GM23338 (cell line): ENCODE results near the gene YIF1A. TPM values are rescaled to one million over a fixed set of nuclear protein-coding genes. Genes with fewer than 3 reads are reported as not detected.

ENCODE experiments used
- ATAC-seq: fragments of 200-7000 bp; cut with Tn5 transposase; 3 replicates; pipeline ENCODE4 v1.9.1; 2020
- DNase-seq: peaks from one replicate; pipeline ENCODE4 v3.0.0-alpha.2; 2015; ENCODE audit warnings: low spot score
- H2AFZ ChIP-seq: fragments of 200-600 bp; sonication (generic); 2 replicates; pipeline ENCODE4 v1.8.0; 2016; ENCODE audit warnings: antibody characterized with exemption, mild to moderate bottlenecking, moderate library complexity
- H3F3A ChIP-seq: fragments of 200-600 bp; sonication (generic); replicated peaks from 2 replicates; pipeline ENCODE4 v1.8.0; 2017; ENCODE audit warnings: antibody characterized with exemption, mixed run types, low read depth
- H3K27ac ChIP-seq: fragments of 200-600 bp; sonication (generic); 2 replicates; pipeline ENCODE4 v1.6.1; 2016; ENCODE audit warnings: low read depth
- H3K27me3 ChIP-seq: fragments of 200-600 bp; sonication (generic); 2 replicates; pipeline ENCODE4 v1.8.0; 2016; ENCODE audit warnings: mild to moderate bottlenecking, mixed run types, moderate library complexity; ENCODE audit not compliant: insufficient read depth
- H3K36me3 ChIP-seq: fragments of 200-600 bp; sonication (generic); 2 replicates; pipeline ENCODE4 v1.8.0; 2016; ENCODE audit warnings: mild to moderate bottlenecking; ENCODE audit not compliant: insufficient read depth
- H3K4me1 ChIP-seq: fragments of 200-600 bp; sonication (generic); 2 replicates; pipeline ENCODE4 v1.8.0; 2016; ENCODE audit warnings: mild to moderate bottlenecking, moderate library complexity; ENCODE audit not compliant: insufficient read depth
- H3K4me2 ChIP-seq: fragments of 200-600 bp; sonication (generic); 2 replicates; pipeline ENCODE4 v1.7.1; 2017; ENCODE audit warnings: mixed run types
- H3K4me3 ChIP-seq: fragments of 200-600 bp; sonication (generic); 2 replicates; pipeline ENCODE4 v1.6.1; 2016; ENCODE audit warnings: mixed run types
- H3K79me2 ChIP-seq: fragments of 200-600 bp; sonication (generic); replicated peaks from 2 replicates; pipeline ENCODE4 v1.8.0; 2017; ENCODE audit warnings: mild to moderate bottlenecking; ENCODE audit not compliant: insufficient read depth
- H3K9me2 ChIP-seq: fragments of 200-600 bp; sonication (generic); 2 replicates; pipeline ENCODE4 v1.8.0; 2017; ENCODE audit not compliant: insufficient read depth
- H4K20me1 ChIP-seq: fragments of 200-600 bp; sonication (generic); replicated peaks from 2 replicates; pipeline ENCODE4 v1.8.0; 2017; ENCODE audit warnings: mild to moderate bottlenecking; ENCODE audit not compliant: insufficient read depth
- H3K27ac Mint-ChIP-seq: 2 replicates; pipeline ENCODE4 v1.8.0; 2020; ENCODE audit warnings: inconsistent platforms, mild to moderate bottlenecking, moderate library complexity, mixed read lengths
- H3K27me3 Mint-ChIP-seq: 3 replicates; pipeline ENCODE4 v1.8.0; 2022; ENCODE audit warnings: low read depth, mild to moderate bottlenecking, moderate library complexity, mixed read lengths, inconsistent platforms; ENCODE audit not compliant: insufficient read depth, poor library complexity
- H3K36me3 Mint-ChIP-seq: 3 replicates; pipeline ENCODE4 v1.8.0; 2021; ENCODE audit warnings: low read depth, mild to moderate bottlenecking, inconsistent platforms, moderate library complexity, mixed read lengths
- H3K4me1 Mint-ChIP-seq: 3 replicates; pipeline ENCODE4 v1.8.0; 2020; ENCODE audit warnings: mild to moderate bottlenecking, inconsistent platforms, mixed read lengths
- H3K4me3 Mint-ChIP-seq: 3 replicates; pipeline ENCODE4 v1.8.0; 2021; ENCODE audit warnings: moderate library complexity, mild to moderate bottlenecking, inconsistent platforms, mixed read lengths
- H3K9me3 Mint-ChIP-seq: 3 replicates; pipeline ENCODE4 v1.8.0; 2020; ENCODE audit warnings: moderate library complexity, mild to moderate bottlenecking, inconsistent platforms, mixed read lengths
- EZH2 ChIP-seq: fragments of 200-600 bp; sonication (generic); IDR thresholded peaks from one replicate; pipeline ENCODE4 v1.8.0; 2017; ENCODE audit warnings: antibody characterized with exemption, mild to moderate bottlenecking, low read depth; ENCODE audit not compliant: unreplicated experiment
- EZH2phosphoT487 ChIP-seq: fragments of 200-600 bp; sonication (generic); IDR thresholded peaks from one replicate; pipeline ENCODE4 v1.8.1; 2018; ENCODE audit warnings: antibody characterized with exemption; ENCODE audit not compliant: unreplicated experiment
- JUNB ChIP-seq: IDR thresholded peaks from one replicate; pipeline ENCODE4 v1.6.1; 2016; ENCODE audit warnings: antibody characterized with exemption; ENCODE audit not compliant: unreplicated experiment
- NANOG ChIP-seq: IDR thresholded peaks from 2 replicates; pipeline ENCODE4 v1.6.1; 2016; ENCODE audit warnings: antibody characterized with exemption, borderline replicate concordance
- POLR2AphosphoS5 ChIP-seq: IDR thresholded peaks from 2 replicates; pipeline ENCODE4 v1.6.1; 2016; ENCODE audit warnings: antibody characterized with exemption, low read depth
- STAT1 ChIP-seq: IDR thresholded peaks from one replicate; pipeline ENCODE4 v1.6.1; 2016; ENCODE audit warnings: antibody characterized with exemption; ENCODE audit not compliant: unreplicated experiment
- ZNF114 ChIP-seq: fragments of 250-450 bp; sonication (Bioruptor Pico); IDR thresholded peaks from 2 replicates; pipeline ENCODE4 v1.5.0; 2020; ENCODE audit warnings: mild to moderate bottlenecking, moderate library complexity
- polyA plus RNA-seq: library from polyadenylated mRNA; unstranded; fragments of >200 nt; fragmentation: Nextera tagmentation; extraction: Ambion mirVana; gene quantifications from 2 replicates; pipeline ENCODE4 v1.2.1, GENCODE V29; 2016
- total RNA-seq: library from RNA; depleted of rRNA; stranded (reverse); fragments of >200 nt; shearing (Covaris generic); gene quantifications from 2 replicates; pipeline ENCODE4 v1.2.3, GENCODE V29; 2014
- TF ChIP-seq, protein P1 (sequence below): fragments of 250-450 bp; sonication (Bioruptor Pico); IDR thresholded peaks from 2 replicates; pipeline ENCODE4 v1.5.0; 2020; ENCODE audit warnings: mild to moderate bottlenecking, moderate library complexity
- TF ChIP-seq, protein P2 (sequence below), 2 experiments: fragments of 200-600 bp in 1 of 2; sonication (generic) in 1 of 2; conservative IDR thresholded peaks; 2 replicates each; pipeline versions ENCODE4 v1.5.1 to v1.6.1; 2016 to 2017; ENCODE audit warnings: antibody characterized with exemption in 2 of 2, low read depth in 2 of 2, mild to moderate bottlenecking in 2 of 2, moderate library complexity in 1 of 2

Gene YIF1A
- total and polyA plus RNA-seq, 2 experiments from 2014 or later, result 75.6 to 87.0 TPM

DNA sequence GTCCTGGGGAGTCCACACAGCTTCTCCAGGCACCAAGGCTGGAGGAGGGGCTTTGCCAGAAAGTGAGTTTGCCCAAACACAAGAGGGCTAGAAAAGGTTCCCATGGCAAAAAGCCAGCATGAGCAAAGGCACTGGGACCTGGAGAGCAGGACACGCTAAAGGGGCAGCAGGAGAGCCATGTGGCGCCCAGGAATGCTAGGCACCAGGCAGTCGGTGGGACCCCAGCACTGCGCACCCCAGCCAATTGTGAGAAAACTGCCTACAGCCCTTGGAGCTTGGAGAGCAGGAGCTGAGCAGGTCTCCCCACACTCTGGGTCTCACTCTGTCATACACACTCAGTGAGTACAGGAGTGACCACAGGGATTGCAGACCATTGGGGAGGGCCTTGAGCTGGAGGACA lies 25.7 kb downstream of the YIF1A start (continued):
- TF ChIP-seq, protein P1, sequence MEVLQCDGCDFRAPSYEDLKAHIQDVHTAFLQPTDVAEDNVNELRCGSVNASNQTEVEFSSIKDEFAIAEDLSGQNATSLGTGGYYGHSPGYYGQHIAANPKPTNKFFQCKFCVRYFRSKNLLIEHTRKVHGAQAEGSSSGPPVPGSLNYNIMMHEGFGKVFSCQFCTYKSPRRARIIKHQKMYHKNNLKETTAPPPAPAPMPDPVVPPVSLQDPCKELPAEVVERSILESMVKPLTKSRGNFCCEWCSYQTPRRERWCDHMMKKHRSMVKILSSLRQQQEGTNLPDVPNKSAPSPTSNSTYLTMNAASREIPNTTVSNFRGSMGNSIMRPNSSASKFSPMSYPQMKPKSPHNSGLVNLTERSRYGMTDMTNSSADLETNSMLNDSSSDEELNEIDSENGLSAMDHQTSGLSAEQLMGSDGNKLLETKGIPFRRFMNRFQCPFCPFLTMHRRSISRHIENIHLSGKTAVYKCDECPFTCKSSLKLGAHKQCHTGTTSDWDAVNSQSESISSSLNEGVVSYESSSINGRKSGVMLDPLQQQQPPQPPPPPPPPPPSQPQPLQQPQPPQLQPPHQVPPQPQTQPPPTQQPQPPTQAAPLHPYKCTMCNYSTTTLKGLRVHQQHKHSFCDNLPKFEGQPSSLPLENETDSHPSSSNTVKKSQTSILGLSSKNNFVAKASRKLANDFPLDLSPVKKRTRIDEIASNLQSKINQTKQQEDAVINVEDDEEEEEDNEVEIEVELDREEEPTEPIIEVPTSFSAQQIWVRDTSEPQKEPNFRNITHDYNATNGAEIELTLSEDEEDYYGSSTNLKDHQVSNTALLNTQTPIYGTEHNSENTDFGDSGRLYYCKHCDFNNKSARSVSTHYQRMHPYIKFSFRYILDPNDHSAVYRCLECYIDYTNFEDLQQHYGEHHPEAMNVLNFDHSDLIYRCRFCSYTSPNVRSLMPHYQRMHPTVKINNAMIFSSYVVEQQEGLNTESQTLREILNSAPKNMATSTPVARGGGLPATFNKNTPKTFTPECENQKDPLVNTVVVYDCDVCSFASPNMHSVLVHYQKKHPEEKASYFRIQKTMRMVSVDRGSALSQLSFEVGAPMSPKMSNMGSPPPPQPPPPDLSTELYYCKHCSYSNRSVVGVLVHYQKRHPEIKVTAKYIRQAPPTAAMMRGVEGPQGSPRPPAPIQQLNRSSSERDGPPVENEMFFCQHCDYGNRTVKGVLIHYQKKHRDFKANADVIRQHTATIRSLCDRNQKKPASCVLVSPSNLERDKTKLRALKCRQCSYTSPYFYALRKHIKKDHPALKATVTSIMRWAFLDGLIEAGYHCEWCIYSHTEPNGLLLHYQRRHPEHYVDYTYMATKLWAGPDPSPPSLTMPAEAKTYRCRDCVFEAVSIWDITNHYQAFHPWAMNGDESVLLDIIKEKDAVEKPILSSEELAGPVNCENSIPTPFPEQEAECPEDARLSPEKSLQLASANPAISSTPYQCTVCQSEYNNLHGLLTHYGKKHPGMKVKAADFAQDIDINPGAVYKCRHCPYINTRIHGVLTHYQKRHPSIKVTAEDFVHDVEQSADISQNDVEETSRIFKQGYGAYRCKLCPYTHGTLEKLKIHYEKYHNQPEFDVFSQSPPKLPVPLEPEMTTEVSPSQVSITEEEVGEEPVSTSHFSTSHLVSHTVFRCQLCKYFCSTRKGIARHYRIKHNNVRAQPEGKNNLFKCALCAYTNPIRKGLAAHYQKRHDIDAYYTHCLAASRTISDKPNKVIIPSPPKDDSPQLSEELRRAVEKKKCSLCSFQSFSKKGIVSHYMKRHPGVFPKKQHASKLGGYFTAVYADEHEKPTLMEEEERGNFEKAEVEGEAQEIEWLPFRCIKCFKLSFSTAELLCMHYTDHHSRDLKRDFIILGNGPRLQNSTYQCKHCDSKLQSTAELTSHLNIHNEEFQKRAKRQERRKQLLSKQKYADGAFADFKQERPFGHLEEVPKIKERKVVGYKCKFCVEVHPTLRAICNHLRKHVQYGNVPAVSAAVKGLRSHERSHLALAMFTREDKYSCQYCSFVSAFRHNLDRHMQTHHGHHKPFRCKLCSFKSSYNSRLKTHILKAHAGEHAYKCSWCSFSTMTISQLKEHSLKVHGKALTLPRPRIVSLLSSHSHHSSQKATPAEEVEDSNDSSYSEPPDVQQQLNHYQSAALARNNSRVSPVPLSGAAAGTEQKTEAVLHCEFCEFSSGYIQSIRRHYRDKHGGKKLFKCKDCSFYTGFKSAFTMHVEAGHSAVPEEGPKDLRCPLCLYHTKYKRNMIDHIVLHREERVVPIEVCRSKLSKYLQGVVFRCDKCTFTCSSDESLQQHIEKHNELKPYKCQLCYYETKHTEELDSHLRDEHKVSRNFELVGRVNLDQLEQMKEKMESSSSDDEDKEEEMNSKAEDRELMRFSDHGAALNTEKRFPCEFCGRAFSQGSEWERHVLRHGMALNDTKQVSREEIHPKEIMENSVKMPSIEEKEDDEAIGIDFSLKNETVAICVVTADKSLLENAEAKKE (CRISPR knock-in tag), result no peak
- TF ChIP-seq POLR2AphosphoS5 (no peak), EZH2phosphoT487 (no peak), JUNB (no peak), STAT1 (no peak), NANOG (no peak), ZNF114 (CRISPR knock-in tag) (no peak)
- TF ChIP-seq, protein P2, sequence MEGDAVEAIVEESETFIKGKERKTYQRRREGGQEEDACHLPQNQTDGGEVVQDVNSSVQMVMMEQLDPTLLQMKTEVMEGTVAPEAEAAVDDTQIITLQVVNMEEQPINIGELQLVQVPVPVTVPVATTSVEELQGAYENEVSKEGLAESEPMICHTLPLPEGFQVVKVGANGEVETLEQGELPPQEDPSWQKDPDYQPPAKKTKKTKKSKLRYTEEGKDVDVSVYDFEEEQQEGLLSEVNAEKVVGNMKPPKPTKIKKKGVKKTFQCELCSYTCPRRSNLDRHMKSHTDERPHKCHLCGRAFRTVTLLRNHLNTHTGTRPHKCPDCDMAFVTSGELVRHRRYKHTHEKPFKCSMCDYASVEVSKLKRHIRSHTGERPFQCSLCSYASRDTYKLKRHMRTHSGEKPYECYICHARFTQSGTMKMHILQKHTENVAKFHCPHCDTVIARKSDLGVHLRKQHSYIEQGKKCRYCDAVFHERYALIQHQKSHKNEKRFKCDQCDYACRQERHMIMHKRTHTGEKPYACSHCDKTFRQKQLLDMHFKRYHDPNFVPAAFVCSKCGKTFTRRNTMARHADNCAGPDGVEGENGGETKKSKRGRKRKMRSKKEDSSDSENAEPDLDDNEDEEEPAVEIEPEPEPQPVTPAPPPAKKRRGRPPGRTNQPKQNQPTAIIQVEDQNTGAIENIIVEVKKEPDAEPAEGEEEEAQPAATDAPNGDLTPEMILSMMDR (conservative IDR thresholded peaks at IDR 0.05; ENCODE audit: low read depth in 2 of 2), result no peak

- H3K4me1 Mint-ChIP-seq, result peaks cover 15% of the 10 kb centered on the region
- DNase-seq (no peak), ATAC-seq (no peak)
- Histone ChIP-seq H3K27ac (no peak overlapping the region), H3F3A (peaks cover 15% of the 10 kb centered on the region), H3K27me3 (no peaks in the 10 kb centered on the region), H3K9me2 (no peaks in the 10 kb centered on the region), H4K20me1 (peaks cover 8% of the 10 kb centered on the region; the same call in 1 of the 2 replicates), H2AFZ (no peak overlapping the region), H3K36me3 (0 out of 2 replicates have a peak, but pooled peaks cover 9% of the 10 kb centered on the region), H3K4me2 (no peak overlapping the region), H3K79me2 (peaks cover 11% of the 10 kb centered on the region; the same call in 1 of the 2 replicates), H3K4me3 (no peak overlapping the region), H3K4me1 (peaks cover 9% of the 10 kb centered on the region)
- H3K4me3 Mint-ChIP-seq, result no peak overlapping the region
- peaks cover 45% of the 10 kb centered on the region for H3K36me3 Mint-ChIP-seq
- no peak for TF ChIP-seq EZH2
- TF ChIP-seq NANOG, result no peak
- no peak for TF ChIP-seq JUNB
- TF ChIP-seq POLR2AphosphoS5, result no peak
- no peaks in the 10 kb centered on the region for H3K9me3 Mint-ChIP-seq
- H3K27ac Mint-ChIP-seq, result no peak overlapping the region
- peaks cover 11% of the 10 kb centered on the region for H3K27me3 Mint-ChIP-seq
Observed at GRCh38 chr11:66262696-66263095, 26.2 kb downstream of the YIF1A start.
